OCI-LY7 (cell line): ENCODE data around the gene TEDC1. TPM values are rescaled to one million over a fixed set of nuclear protein-coding genes. Genes with fewer than 3 reads are reported as not detected.

Experiments used
- BruUV-seq: library from RNA; stranded (reverse); fragments of 400-500 nt; replicated peaks from 2 replicates; lab custom pipeline; 2021; lab: Mats Ljungman, UMichigan
- CTCF ChIA-PET: fragments of 300-600 bp; sonication (Branson Sonifier 250); formaldehyde crosslinking; loops from one replicate; lab custom pipeline; 2022; ENCODE audit warnings: antibody characterized with exemption; ENCODE audit not compliant: unreplicated experiment; lab: Charles Lee
- POLR2A ChIA-PET: fragments of 300-600 bp; sonication (Branson Sonifier 250); formaldehyde crosslinking; loops from one replicate; lab custom pipeline; 2022; ENCODE audit warnings: antibody characterized with exemption; lab: Charles Lee
- DNase-seq: peaks from one replicate; pipeline ENCODE4 v3.0.0-alpha.2; 2015; ENCODE audit warnings: low spot score
- H2AFZ ChIP-seq: fragments of 200-600 bp; sonication (generic), shearing (Covaris generic); 2 replicates; pipeline ENCODE4 v1.6.1; 2014; ENCODE audit warnings: mild to moderate bottlenecking, antibody characterized with exemption, low read length, moderate library complexity
- H3K27ac ChIP-seq: fragments of 200-600 bp; sonication (generic); 2 replicates; pipeline ENCODE4 v1.5.1; 2014; ENCODE audit warnings: mixed run types, low read depth, mild to moderate bottlenecking, moderate library complexity, low read length, inconsistent platforms; ENCODE audit not compliant: poor library complexity, severe bottlenecking
- H3K36me3 ChIP-seq: fragments of 200-600 bp; sonication (generic); 2 replicates; pipeline ENCODE4 v1.6.1; 2014; ENCODE audit warnings: mild to moderate bottlenecking, antibody characterized with exemption, low read length, moderate library complexity, mixed read lengths; ENCODE audit not compliant: insufficient read depth
- H3K4me1 ChIP-seq: fragments of 200-600 bp; sonication (generic); 2 replicates; pipeline ENCODE4 v1.5.1; 2014; ENCODE audit warnings: mild to moderate bottlenecking, low read length; ENCODE audit not compliant: insufficient read depth, poor library complexity, severe bottlenecking
- H3K4me2 ChIP-seq: fragments of 200-600 bp; sonication (generic); 2 replicates; pipeline ENCODE4 v1.6.1; 2014; ENCODE audit warnings: mild to moderate bottlenecking, low read length
- H3K4me3 ChIP-seq: fragments of 200-600 bp; sonication (generic); 2 replicates; pipeline ENCODE4 v1.5.1; 2014; ENCODE audit warnings: mild to moderate bottlenecking, low read depth, low read length; ENCODE audit not compliant: poor library complexity, severe bottlenecking
- H3K79me2 ChIP-seq: fragments of 200-600 bp; sonication (generic); 2 replicates; pipeline ENCODE4 v1.6.1; 2016; ENCODE audit warnings: low read depth, mild to moderate bottlenecking, low read length, moderate library complexity, mixed read lengths; ENCODE audit not compliant: insufficient read depth
- H3K9me2 ChIP-seq: fragments of 200-600 bp; sonication (generic); 2 replicates; pipeline ENCODE4 v1.6.1; 2016; ENCODE audit warnings: mild to moderate bottlenecking, low read length, mixed read lengths; ENCODE audit not compliant: insufficient read depth
- H3K9me3 ChIP-seq: fragments of 200-600 bp; sonication (generic); 2 replicates; pipeline ENCODE4 v1.6.1; 2014; ENCODE audit warnings: mild to moderate bottlenecking, mixed run types, low read length, mixed read lengths
- H4K20me1 ChIP-seq: fragments of 200-600 bp; sonication (generic); 2 replicates; pipeline ENCODE4 v1.6.1; 2014; ENCODE audit warnings: mild to moderate bottlenecking, antibody characterized with exemption, low read length, moderate library complexity, mixed read lengths; ENCODE audit not compliant: insufficient read depth
- CTCF ChIP-seq: fragments of 200-600 bp; sonication (generic); conservative IDR thresholded peaks from 2 replicates; pipeline ENCODE4 v1.5.1; 2014; ENCODE audit warnings: mild to moderate bottlenecking, antibody characterized with exemption, low read length, moderate library complexity, mixed read lengths
- EZH2phosphoT487 ChIP-seq: fragments of 200-600 bp; sonication (generic); IDR thresholded peaks from 2 replicates; pipeline ENCODE4 v1.6.1; 2018; ENCODE audit warnings: low read depth, borderline replicate concordance, mild to moderate bottlenecking, mixed run types, antibody characterized with exemption, low read length, moderate library complexity, mixed read lengths
- intact Hi-C: fragments of 100-400 bp; cut with micrococcal nuclease; formaldehyde crosslinking; loops from one replicate; pipeline ENCODE4 v1.10.0; 2022; ENCODE audit not compliant: unreplicated experiment
- total RNA-seq, 2 experiments: library from RNA; depleted of rRNA in 1 of 2; stranded (reverse); fragments of >200 nt in 1 of 2; shearing (Covaris generic) in 1 of 2; gene quantifications; 2 replicates each; pipeline ENCODE4 v1.2.3, GENCODE V29; 2014 to 2022

Gene TEDC1
- total RNA-seq, 2 experiments from 2014 or later: 53.2 to 55.8 TPM

GRCh38 chr14:105466531-105467248, 24.4 kb upstream of the TEDC1 start:
- no peak for TF ChIP-seq EZH2phosphoT487
- no peak for TF ChIP-seq CTCF
- Histone ChIP-seq H3K36me3 (peaks cover 59% of the 10 kb centered on the region), H3K4me3 (no peak overlapping the region), H3K4me2 (no peak overlapping the region), H3K9me3 (no peaks in the 10 kb centered on the region), H3K27ac (no peak overlapping the region), H3K9me2 (no peaks in the 10 kb centered on the region), H3K4me1 (no peaks in the 10 kb centered on the region), H4K20me1 (no peaks in the 10 kb centered on the region), H3K79me2 (no peaks in the 10 kb centered on the region), H2AFZ (no peak overlapping the region)
- intact Hi-C loops: no loop called here
- BruUV-seq: no TSS peak
- POLR2A ChIA-PET: no interaction called here
- DNase-seq: no peak
- CTCF ChIA-PET: no interaction called here

GRCh38 chr14:105467249-105467941, 23.7 kb upstream of the TEDC1 start:
- no peaks in the 10 kb centered on the region for H4K20me1 ChIP-seq
- no peaks in the 10 kb centered on the region for H3K9me3 ChIP-seq
- intact Hi-C loops: no loop called here
- H3K79me2 ChIP-seq: no peaks in the 10 kb centered on the region
- POLR2A ChIA-PET: no interaction called here
- H3K4me1 ChIP-seq: no peaks in the 10 kb centered on the region
- BruUV-seq: no TSS peak
- H2AFZ ChIP-seq: no peak overlapping the region
- DNase-seq: no peak
- CTCF ChIA-PET: no interaction called here
- TF ChIP-seq EZH2phosphoT487: no peak
- no peak for TF ChIP-seq CTCF
- no peaks in the 10 kb centered on the region for H3K9me2 ChIP-seq
- no peak overlapping the region for H3K4me2 ChIP-seq
- no peak overlapping the region for H3K27ac ChIP-seq
- no peak overlapping the region for H3K4me3 ChIP-seq
- H3K36me3 ChIP-seq: peaks cover 55% of the 10 kb centered on the region
